Measurements from ENCODE around the gene ABCF3.

DNA sequence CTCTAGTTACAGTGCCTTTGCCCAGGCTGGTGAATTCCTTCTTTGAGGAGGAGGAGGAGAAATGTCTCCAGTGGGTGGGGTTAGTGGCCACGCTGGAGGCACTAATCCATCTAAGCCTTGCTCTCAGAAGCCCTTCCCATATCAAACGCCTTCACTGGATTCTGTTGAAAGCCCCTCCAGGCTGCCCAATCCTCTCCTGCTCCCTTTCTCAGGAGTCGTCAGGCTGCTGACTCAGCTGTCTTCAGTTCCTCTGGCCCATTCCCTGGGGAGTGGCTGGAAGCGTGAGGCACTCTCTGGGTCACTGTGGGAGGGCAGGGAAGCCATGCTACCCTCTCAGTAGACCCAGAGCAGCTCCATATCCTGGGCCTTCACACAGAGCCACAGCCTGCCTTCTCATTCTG is 8.7 kb upstream of the ABCF3 start:
- no peak for TF ChIP-seq POLR2A (IDR thresholded peaks at IDR 0.05; ENCODE audit: low read depth)
- TF ChIP-seq, protein P1, sequence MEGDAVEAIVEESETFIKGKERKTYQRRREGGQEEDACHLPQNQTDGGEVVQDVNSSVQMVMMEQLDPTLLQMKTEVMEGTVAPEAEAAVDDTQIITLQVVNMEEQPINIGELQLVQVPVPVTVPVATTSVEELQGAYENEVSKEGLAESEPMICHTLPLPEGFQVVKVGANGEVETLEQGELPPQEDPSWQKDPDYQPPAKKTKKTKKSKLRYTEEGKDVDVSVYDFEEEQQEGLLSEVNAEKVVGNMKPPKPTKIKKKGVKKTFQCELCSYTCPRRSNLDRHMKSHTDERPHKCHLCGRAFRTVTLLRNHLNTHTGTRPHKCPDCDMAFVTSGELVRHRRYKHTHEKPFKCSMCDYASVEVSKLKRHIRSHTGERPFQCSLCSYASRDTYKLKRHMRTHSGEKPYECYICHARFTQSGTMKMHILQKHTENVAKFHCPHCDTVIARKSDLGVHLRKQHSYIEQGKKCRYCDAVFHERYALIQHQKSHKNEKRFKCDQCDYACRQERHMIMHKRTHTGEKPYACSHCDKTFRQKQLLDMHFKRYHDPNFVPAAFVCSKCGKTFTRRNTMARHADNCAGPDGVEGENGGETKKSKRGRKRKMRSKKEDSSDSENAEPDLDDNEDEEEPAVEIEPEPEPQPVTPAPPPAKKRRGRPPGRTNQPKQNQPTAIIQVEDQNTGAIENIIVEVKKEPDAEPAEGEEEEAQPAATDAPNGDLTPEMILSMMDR (IDR thresholded peaks at IDR 0.05): no peak
- no peak for TF ChIP-seq EP300 (IDR thresholded peaks at IDR 0.05)
